ENCODE measurements around the gene CNNM3.
"Not testable (repeated sequence)": the region's sequence is repeated elsewhere in the genome, so short reads cannot be mapped to it uniquely, and the experiment has no call there.

The CNNM3 gene

DNA sequence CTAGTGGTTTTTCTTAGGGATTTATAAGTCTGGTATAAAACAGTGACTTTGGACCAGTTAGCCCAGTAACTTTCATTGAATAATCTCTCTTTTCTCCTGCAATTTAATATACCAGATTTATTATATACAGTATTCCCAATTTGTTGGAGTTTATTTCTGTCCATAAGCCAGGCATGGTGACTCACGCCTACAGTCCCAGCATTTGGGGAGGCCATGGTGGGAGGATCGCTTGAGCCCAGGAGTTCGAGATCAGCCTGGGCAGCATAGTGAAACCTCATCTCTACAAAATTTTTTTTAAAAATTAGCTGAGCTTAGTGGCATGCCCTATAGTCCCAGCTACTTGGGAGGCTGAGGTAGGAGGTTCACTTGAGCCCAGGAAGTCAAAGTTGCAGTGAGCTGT lies 28.7 kb upstream of the CNNM3 start:
- FAIRE-seq (no peak), DNase-seq (ENCODE audit: insufficient read length) (no peak)
- TF ChIP-seq POLR2AphosphoS5 (IDR thresholded peaks at IDR 0.05; ENCODE audit: low read depth, low read length): no peak
- TF ChIP-seq POLR2A (IDR thresholded peaks at IDR 0.05; ENCODE audit: low read depth, low read length): no peak
- TF ChIP-seq TAF1 (IDR thresholded peaks at IDR 0.05; ENCODE audit: borderline replicate concordance, low read depth, low read length): no peak

DNA sequence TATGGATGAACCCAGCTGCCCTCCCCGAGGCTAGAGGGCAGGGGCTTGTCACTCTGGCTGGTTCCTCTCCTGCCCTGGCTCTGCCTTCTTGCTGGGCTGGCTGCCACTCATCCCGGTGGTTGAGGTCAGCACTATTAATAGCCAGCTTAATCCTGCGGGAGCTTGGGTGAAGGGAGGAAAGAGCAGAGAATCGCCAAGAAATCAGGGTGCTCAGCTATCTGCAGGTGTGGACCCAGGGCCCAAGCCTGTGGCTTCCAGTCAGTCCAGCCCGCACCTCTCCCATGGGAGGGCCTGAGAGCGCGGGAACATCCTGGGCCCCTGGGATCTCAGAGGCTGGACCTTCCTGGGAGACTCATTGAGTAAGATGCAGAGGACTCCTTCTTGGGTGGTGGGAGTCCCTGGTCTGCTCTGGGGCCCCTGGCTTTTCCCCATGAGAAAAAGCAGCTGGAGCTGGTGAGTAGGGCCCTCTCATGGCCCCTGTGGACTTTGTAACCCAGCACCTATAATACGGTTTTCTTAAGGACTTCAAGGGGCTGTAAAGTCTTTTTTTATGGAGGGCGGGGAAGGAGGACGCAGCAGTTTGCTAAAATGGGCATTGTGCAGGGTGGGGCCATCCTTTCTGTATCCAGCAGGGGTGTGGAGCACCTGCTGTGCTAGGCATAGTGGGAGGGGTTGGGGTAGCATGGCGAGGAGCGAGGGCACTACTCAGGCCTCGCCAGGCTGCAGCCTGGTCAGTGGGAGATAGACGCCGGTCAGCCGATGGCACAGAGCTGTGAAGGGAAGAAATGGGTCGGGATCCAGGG lies 27.4 kb upstream of the CNNM3 start:
- FAIRE-seq (no peak), DNase-seq (ENCODE audit: insufficient read length) (no peak)
- TF ChIP-seq POLR2A (IDR thresholded peaks at IDR 0.05; ENCODE audit: low read depth, low read length) (no peak), TAF1 (IDR thresholded peaks at IDR 0.05; ENCODE audit: borderline replicate concordance, low read depth, low read length) (no peak)

DNA sequence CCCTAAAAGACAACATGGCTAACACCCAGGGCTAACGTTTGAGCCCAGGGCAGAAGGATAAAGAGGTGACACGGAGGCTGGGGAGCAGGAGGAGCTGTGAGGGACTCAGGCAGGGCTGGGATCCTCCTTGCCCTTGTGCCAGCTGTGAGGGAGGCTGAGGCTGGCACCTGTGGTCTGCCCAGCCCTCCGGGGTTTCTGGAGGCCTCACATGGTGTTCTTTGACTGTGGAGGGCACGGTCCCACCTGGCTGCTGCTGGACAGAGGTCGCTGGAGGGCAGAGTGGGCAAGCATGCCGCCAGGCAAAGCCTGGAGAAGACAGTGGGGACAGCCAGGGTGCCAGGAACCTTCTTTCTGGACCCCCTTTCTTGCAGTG lies 26.8 kb upstream of the CNNM3 start:
- no peak for TF ChIP-seq POLR2AphosphoS5 (IDR thresholded peaks at IDR 0.05; ENCODE audit: low read depth, low read length)
- no peak for TF ChIP-seq POLR2A (IDR thresholded peaks at IDR 0.05; ENCODE audit: low read depth, low read length)
- TF ChIP-seq TAF1 (IDR thresholded peaks at IDR 0.05; ENCODE audit: borderline replicate concordance, low read depth, low read length): no peak
- no peak for FAIRE-seq
- DNase-seq (ENCODE audit: insufficient read length): no peak

DNA sequence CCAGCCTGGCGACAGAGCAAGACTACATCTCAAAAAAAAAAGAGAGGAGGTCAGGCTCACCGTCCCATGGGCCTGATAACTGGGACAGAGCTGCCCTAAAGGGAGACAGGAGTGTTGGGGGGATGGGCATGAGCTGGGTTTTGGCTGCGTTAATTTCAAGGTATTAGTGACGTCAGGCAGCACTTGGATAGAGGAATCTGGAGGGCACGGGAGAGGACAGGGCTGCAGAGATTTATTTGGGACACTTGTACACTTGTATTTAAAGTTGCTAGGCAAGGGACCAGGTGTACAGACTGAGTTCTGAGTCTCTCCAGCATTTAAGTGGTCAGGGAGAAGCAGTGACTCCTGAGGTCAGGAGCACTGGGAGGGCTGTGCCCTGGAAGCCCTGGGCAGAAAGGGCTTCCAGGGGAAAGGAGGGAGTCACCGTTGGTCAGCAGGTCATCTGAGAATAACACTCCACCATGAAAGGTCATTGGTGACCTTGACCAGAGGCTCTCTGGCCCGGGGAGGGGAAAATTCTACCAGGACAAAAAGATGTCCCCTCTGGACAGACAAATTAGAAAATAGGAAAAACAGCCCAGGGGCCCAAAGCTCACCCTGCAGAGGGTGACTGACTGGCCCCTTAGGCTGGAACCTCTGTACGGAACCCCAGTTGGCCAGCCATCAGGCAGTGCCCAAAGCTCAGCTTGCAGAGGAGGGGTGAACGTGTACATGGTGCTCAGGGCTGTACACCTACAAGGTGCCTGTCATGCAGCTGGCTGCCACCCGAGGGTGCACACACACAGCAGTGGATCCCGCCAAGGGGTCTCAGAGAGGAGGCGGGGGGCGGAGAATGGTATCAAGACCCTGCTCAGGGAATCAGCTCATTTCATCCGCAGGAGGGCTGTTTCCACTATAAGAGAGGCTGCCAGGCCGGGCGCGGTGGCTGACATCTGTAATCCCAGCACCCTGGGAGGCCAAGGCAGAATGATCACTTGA lies 23.0 kb upstream of the CNNM3 start:
- DNase-seq (ENCODE audit: insufficient read length): no peak
- FAIRE-seq: no peak
- TF ChIP-seq POLR2AphosphoS5 (IDR thresholded peaks at IDR 0.05; ENCODE audit: low read depth, low read length) (no peak), POLR2A (IDR thresholded peaks at IDR 0.05; ENCODE audit: low read depth, low read length) (no peak), TAF1 (IDR thresholded peaks at IDR 0.05; ENCODE audit: borderline replicate concordance, low read depth, low read length) (no peak)

DNA sequence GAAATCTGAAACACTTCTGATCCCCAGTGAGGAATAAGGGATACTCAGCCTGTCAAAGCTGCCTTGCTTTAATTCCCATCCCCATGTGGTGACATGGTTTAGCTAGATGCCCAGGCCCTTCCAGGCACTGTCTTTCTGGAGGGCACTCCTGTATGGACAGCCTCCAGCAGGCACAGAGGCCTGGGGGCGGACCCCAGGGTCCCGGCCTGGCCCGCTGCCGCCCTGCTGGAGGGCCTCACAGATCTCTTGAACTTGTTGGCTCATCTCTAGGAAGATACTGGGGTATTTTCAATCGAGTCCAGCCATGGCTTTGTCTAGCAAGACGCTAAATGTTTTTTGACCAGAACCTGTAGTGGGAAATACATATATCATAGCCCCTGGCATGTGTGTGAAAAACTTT lies 21.0 kb upstream of the CNNM3 start:
- no peak for FAIRE-seq
- TF ChIP-seq TAF1 (IDR thresholded peaks at IDR 0.05; ENCODE audit: borderline replicate concordance, low read depth, low read length) (no peak), POLR2AphosphoS5 (IDR thresholded peaks at IDR 0.05; ENCODE audit: low read depth, low read length) (no peak), POLR2A (IDR thresholded peaks at IDR 0.05; ENCODE audit: low read depth, low read length) (no peak)
- no peak for DNase-seq (ENCODE audit: insufficient read length)

DNA sequence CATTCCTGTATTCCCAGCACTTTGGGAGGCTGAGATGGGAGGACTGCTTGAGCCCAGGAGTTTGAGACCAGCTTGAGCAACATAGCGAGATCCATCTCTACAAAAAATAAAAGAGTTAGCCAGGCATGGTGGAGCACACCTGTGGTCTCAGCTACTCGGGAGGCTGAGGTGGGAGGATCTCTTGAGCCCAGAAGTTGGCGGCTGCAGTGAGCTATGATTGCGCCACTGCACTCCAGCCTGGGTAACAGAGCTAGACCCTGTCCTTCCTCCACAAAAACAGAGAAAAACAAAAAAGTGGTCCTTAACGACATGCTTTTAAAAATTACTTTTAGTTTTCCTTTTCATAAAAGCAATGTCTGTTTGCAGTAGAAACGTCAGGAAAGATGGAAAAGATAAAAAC lies 19.6 kb upstream of the CNNM3 start:
- not testable (repeated sequence) for FAIRE-seq

DNA sequence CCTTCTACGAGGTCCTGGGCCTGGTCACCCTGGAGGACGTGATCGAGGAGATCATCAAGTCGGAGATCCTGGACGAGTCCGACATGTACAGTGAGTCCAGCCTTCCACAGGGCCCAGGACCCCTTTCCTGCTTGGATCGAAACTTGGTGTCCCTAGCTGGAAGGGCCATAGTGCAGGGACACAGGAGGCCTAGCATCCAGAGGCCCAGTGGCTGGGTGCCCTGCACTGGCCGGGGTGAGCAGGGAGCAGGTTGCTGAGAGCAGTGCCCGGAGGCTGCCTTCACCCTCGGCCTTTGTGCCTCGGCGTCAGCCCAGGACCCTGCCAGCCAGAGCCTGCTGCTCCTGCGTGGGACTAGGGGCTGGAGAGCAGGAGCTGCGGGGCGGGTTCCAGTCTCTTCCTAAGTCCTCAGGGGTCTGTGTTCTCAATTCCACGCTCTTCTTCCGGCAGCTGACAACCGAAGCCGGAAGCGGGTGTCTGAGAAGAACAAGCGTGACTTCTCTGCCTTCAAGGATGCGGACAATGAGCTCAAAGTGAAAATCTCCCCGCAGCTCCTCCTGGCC lies 18.9 kb upstream of the CNNM3 start:
- FAIRE-seq (no peak), DNase-seq (ENCODE audit: insufficient read length) (no peak)
- TF ChIP-seq POLR2AphosphoS5 (IDR thresholded peaks at IDR 0.05; ENCODE audit: low read depth, low read length): no peak
- TF ChIP-seq TAF1 (IDR thresholded peaks at IDR 0.05; ENCODE audit: borderline replicate concordance, low read depth, low read length): no peak
- no peak for TF ChIP-seq POLR2A (IDR thresholded peaks at IDR 0.05; ENCODE audit: low read depth, low read length)

More for the DNA sequence above, 19.6 kb upstream of the CNNM3 start:
- DNase-seq (ENCODE audit: insufficient read length): not testable (repeated sequence)

DNA sequence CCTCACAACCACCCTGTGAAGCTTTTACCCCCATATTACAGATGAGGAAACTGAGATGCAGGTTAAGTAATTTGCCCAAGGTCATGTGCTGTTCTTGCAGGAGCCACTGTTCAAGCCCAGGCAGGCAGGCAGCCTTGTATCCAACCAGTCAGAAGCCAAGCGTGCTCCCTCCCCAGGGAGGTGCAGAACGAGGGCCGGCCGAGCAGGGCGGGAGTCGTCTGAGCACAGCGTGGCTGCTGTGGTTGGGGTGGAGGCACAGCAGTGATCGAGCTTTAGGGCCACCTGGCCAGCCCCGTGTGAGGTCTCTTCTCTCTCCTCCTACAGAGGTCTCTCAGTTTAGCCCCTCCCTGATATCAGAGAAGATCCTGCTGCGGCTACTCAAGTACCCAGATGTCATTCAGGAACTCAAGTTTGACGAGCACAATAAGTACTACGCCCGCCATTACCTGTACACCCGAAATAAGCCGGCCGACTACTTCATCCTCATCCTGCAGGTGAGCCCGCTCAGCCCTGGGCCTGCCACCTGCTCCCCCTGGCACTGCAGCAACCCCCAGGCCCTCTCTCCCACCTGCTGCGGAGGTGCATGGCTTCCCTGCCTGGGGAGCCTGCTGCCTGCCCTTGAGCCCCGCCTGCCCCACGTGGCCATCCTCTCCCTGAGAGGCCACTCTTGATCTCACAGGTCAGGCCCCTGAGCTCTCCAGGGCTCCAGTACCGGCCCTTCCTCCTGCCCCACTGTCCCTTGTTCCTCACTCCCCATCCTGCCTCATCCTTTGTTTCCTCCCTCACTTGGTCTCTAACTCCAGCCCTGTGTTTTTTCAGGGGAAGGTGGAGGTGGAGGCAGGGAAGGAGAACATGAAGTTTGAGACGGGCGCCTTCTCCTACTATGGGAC lies 17.1 kb upstream of the CNNM3 start:
- no peak for DNase-seq (ENCODE audit: insufficient read length)
- no peak for FAIRE-seq
- no peak for TF ChIP-seq POLR2AphosphoS5 (IDR thresholded peaks at IDR 0.05; ENCODE audit: low read depth, low read length)

DNA sequence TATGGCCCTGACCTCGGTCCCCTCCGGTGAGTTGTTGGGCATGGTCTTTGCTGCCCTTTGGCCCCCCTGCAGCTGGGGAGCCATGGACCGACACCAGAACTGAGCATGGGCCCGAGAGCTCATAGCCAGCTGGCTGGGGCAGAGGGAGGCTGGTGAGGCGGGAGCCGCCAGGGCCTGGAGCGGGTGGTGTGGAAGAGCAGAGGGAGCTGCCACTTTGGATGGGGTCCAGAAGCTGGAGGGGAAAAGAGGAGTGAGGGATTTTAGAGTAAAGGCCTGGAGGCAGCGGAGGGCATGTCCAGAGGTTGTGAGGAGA lies 16.5 kb upstream of the CNNM3 start:
- FAIRE-seq: no peak
- no peak for DNase-seq (ENCODE audit: insufficient read length)
- TF ChIP-seq POLR2A (IDR thresholded peaks at IDR 0.05; ENCODE audit: low read depth, low read length) (no peak), POLR2AphosphoS5 (IDR thresholded peaks at IDR 0.05; ENCODE audit: low read depth, low read length) (no peak), TAF1 (IDR thresholded peaks at IDR 0.05; ENCODE audit: borderline replicate concordance, low read depth, low read length) (no peak)

DNA sequence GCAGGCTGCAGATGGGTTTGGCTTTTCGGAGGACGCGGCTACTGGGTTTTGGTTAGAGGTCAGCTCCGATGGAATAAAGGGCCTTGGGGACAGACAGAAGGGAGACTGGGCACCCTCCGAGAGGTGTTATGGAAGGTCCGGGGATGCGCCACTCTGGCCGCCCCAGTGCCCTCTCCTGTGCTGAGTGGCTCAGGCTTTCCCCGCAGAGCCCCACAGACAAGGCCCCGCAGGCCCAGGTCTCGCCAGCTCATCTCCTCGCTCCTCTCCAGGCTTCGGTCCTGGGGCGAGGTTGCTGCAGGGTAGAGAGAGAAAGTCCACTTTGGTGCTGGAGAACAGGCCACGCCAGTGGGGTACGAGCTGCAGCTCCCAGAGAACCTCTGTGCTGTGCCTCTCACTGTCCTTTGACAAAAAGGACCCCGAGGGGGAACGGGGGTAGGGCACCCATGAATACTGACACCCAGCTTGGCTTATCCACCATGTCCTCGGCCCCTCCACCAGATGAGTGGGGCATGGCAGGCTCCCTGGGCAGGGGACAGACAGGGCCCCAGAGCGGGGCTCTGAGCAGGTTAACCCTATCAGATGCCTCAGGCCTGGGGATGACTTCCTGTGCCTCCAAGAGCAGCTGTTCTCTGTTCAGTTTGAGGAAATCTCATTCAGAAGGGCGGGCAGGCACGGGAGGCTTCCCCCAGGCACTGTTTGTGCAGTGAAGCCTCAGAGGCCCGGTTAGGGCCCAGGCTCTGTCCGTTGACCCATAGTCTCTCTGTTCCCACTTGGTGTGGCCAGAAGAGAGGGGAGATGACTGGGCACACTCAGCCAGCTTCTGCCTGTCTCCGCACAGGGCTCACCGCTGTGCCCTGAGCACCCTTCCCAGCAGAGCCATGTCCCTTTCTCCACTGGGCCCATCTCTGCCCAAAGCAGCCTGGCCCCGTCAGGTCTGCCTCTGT lies 15.7 kb upstream of the CNNM3 start:
- DNase-seq (ENCODE audit: insufficient read length) (no peak), FAIRE-seq (no peak)
- TF ChIP-seq POLR2A (IDR thresholded peaks at IDR 0.05; ENCODE audit: low read depth, low read length): no peak
- TF ChIP-seq TAF1 (IDR thresholded peaks at IDR 0.05; ENCODE audit: borderline replicate concordance, low read depth, low read length): no peak
- no peak for TF ChIP-seq POLR2AphosphoS5 (IDR thresholded peaks at IDR 0.05; ENCODE audit: low read depth, low read length)

Data from GM12892 (cell line).